KBM-7 (cell line): ENCODE data around the gene RASGEF1C.

ENCODE experiments used
- DNase-seq: peaks from one replicate; pipeline ENCODE4 v3.0.0-alpha.2; 2015
- in situ Hi-C: fragments of 300-500 bp; cut with MboI; formaldehyde crosslinking; loops from 2 replicates; pipeline ENCODE4 v1.14.3; 2020; ENCODE audit warnings: low sequenced_read_pairs, low pct_unique_long_range_greater_than_20kb, mixed read lengths

Gene RASGEF1C

DNA sequence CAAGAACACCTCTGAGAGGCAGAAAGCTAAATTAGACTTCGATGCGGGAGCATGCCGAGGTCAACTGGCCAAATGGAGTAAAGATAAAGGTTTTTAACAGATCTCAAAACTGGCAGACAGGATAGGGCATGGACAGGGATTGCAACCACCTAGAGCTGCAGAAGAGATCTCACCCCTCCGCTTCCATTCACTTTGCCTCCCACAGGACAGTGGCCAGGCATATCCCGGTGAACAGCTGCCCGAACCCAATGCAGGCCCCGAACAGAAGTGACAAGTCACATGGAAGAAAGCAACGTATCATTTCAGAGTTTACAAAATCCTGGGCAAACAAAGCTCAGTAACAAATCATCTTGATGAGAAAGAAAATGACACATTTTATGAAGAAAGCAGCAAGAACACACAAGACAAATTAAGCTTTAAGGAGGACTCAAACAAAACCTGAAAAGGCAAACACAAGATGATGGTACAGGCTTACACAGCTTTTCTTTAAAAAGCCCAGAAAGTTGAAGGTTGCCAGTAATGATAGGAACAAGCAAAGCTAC, 155.9 kb downstream of the RASGEF1C start:
- no peak for DNase-seq
- in situ Hi-C loops = no loop called here

DNA sequence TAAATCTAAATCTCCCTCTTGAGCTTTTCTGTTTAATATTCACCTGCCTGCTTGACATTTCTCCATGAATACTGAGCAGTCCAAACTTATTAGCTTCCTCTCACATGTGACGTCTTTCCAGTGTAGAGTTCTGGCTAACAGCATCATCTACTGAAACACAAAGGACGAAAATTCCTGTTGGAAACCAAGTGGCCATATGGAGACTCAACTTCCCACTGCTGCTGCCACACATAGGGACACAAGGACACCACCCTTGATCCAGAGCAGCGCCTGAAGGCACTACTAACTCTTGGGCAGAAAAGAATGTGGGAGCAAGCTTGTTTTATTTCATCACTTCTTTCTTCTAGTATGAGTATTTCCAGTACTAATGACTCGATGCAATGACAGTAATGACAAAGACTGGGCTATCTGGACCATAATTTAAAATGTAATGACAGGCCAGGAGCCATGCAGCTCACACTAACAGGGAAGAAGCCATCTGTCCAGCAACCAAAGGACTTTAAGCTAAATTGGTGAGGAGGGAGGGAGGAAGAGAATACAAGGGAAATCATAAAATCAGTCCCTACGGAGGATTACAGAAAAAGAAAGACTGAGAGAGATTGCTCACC, 156.7 kb downstream of the RASGEF1C start:
- in situ Hi-C loops = no loop called here

More for the DNA sequence above, 156.7 kb downstream of the RASGEF1C start:
- no peak for DNase-seq
